Measurements from ENCODE around the gene UBAP2L.

UBAP2L gene, protein sequence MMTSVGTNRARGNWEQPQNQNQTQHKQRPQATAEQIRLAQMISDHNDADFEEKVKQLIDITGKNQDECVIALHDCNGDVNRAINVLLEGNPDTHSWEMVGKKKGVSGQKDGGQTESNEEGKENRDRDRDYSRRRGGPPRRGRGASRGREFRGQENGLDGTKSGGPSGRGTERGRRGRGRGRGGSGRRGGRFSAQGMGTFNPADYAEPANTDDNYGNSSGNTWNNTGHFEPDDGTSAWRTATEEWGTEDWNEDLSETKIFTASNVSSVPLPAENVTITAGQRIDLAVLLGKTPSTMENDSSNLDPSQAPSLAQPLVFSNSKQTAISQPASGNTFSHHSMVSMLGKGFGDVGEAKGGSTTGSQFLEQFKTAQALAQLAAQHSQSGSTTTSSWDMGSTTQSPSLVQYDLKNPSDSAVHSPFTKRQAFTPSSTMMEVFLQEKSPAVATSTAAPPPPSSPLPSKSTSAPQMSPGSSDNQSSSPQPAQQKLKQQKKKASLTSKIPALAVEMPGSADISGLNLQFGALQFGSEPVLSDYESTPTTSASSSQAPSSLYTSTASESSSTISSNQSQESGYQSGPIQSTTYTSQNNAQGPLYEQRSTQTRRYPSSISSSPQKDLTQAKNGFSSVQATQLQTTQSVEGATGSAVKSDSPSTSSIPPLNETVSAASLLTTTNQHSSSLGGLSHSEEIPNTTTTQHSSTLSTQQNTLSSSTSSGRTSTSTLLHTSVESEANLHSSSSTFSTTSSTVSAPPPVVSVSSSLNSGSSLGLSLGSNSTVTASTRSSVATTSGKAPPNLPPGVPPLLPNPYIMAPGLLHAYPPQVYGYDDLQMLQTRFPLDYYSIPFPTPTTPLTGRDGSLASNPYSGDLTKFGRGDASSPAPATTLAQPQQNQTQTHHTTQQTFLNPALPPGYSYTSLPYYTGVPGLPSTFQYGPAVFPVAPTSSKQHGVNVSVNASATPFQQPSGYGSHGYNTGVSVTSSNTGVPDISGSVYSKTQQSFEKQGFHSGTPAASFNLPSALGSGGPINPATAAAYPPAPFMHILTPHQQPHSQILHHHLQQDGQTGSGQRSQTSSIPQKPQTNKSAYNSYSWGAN

DNA sequence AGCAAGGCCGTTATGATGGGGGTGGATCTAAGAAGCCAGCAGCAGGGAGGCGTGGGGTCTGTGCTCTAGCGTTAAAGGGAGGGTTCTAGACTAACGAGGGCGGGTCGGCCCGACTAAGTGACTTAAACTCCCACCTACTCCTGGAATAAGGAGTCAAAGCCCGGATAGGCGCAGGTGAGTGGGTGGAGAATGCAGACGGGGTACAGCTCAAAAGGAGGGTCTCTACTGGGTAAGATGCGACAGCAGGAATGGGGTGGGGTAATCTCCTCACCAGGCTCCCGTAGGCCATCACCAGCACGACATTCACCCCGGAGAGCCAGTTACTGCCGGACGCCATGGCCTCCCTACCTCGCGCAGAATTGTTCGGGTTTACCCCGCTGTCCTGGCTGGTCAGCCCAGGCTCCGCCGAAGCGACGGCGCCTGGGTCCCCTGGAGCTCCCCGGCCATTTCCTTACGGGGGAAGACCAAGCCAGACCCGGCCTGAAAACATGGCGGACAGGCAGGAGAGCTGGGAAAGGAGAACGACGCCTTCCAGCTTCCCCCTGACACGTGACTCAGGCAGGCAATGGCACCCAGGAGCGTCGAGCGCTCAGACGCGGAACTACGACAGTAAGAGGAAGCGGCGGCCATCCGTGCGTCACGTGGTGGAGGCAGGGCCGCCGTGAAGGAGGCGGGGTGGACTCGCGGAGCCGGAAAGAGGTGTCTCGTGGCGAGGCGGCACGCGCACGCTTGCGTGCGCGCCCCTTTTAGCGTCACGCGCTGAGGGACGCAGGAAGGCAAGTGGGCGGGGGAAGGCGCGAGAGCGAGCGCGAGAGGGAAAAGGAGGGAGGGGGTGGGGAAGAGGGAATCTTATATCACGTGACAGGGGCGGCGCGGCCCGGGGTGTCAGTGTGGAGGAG lies at the start of gene UBAP2L:
Gene UBAP2L, plus strand, starts transcription at position 885 of the 899 bp plus-strand sequence. CDS start 4,169 bp downstream, outside the sequence.
- DNase-seq, result peak; percentile 98

DNA sequence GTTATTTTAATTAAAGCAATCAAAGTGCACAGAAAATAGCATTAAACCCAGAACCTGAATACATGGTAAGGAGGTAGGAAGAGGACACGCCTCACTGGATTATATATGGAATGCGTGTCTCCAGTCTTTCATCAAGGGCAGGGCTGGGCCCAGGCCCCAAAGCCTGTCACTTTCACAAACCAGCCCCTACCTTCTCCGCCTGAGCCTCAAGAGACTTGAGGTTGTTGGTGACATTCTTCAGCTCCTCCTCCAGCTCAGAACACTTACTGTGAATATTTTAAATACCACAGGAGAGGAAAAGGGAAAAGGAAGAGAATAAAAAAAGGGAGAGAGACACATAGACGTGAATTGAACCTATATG lies 49.6 kb upstream of the UBAP2L start:
- DNase-seq, result no peak

DNA sequence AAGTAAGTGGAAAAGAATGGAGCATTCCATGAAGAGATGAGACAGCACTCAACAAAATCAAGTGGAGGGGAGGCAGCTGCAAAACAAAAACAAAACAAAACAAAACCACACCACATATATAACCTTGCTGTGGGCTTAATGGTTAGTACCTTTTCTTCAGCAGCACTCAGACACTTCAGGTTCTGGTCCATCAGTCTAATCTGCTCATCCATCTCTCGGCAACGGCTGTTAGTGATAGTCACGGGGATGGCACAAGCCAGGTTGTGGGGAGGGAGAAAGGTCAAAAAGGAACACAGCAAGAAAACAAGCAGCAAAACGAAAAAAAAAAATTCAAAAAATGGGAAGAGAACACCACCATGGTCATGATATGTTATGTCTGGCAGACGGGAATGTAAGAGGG lies 48.9 kb upstream of the UBAP2L start:
- no peak for DNase-seq

DNA sequence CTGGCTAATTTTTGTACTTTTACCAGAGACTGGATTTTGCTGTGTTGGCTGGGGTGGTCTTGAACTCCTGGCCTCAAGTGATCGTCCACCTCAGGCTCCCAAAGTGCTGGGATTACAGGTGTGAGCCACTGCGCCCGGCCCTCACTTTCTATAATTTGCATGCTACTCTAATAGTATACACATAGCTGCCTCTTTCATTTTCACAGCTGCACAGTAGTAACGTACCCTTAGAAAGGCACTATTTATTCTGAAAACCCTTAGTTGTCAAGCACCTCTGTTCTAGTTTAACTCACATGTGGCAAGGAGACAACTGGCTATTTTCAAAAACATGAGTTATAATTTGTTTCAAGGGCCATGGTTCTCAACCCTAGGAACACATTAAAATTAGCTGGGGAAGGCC lies 46.1 kb upstream of the UBAP2L start:
- no peak for DNase-seq

DNA sequence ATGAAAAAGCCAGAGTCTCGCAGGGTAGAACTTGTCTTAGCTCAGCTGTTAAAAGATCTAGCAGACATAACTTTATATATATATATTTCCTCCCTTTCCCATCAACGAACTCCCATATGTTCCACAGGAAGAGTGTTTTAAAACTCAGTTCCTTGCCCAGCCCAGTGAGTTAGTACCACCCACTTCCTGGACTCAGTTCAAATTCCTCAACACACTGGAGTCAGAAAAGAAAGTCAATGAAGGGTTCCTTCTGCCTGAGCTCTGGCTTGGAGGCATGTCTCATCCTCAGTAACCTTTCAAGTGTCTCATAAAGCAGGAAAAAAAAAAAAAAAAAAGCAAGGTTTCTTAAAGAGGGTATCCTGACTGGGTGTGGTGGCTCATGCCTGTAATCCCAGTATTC lies 44.4 kb upstream of the UBAP2L start:
- DNase-seq, result no peak

DNA sequence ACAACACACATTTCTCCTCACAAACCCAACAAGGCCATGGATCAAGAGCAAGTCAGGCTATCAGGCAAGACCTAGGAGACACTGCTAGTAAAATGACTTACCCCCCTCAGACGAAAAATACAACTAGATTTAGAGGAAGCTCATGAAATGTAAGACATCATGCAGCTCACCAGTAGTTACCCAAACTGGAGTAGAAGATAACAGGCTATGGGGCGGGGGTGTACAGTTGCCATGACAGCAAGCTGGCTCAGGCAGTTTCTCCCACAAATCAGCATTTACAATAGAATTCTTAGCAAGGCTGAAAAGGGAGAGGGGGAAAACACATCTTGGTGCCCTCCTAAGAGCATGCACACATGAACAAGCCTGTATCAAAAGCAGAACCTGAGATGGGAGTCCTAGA lies 42.7 kb upstream of the UBAP2L start:
- DNase-seq, result peak; percentile 17

DNA sequence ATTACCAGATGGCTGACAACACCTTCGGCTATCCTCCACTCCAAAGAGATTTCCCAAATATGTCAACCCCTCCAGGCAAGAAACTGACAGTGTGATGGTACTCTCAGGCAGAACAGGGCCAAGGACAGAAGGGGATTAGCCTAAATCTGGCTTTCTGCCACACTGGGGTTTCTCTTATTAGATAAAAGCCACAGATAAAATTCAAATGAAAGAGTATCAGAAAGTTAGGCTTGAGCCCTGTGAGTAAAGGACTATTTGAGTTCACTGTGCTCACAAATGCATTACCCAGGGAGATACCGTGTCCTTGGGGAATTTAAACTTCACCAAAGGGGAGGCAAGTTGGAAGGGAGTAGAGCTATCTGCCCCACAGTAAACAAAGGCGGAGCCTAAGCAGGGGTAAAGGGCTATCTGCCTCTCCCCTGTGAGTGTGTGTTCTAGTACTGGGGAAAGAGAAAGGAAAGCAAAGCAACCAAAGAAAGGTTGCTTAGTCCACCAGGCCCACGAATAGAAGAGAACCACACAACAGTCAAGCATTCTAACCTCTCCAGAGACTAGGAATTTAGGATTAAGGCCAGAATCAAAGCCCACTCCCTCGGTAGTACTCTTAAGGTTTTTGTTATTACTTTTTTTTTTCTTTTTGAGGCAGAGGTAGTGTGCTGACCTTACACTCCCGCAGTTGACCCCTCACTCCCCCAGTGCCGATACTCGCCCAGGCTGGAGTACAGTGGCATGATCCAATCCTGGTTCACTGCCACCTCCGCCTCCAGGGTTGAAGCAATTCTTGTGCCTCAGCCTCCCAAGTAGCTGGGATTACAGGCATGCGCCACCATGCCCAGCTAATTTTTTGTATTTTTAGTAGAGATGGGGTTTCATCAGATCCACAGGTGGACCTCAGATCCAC lies 41.6 kb upstream of the UBAP2L start:
- DNase-seq, result no peak

DNA sequence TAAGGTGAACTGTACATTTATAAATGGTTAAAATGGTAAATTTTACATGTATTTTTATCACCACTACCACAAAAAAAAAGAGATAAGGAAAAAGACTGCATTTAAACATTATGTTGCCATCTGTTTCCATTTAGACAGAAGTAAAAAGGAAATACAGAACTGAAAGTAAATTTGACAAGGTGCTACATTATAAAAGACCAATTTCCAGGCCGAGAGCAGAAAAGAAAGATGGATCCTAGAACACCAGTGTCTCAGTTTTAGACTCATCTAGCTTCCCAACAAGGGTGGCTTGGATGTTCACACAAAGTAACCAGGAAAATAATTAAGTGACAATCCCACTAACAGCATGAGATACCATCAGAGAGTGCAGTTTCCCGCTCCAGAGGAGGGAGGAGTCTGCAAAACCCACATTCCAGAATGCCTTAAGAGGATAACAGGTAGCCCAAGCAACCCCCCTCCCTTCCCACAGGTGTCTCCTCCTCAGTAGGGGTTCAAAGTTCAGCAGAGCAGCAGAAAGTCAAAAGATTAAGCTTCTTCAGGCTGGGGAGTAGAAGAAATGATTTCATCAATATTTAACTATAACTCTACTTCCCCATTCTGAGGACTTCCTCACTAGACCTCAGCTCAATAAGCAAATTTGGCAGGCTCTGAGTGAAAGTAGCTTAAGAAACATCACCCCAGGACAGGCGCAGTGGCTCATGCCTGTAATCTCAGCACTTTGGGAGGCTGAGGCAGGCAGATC lies 40.6 kb upstream of the UBAP2L start:
- no peak for DNase-seq

DNA sequence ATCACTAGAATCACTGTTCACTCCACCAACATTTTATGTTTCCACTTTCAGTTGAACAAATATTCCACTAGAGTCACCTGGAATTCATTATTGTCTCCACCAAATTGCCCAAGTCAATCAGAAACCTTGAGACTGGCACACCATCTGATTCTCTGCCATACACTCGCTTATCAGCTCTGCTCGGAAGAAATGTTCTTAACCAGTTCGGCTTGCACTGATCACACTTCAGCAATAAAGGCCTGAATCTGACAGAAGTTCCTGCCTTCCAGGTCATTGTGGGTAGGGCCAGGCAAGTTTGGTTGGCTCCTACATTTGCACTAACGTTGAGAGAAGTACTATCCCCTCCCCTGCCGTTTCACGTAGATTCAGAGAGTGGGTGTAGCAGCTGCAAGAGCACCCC lies 38.8 kb upstream of the UBAP2L start:
- no peak for DNase-seq

DNA sequence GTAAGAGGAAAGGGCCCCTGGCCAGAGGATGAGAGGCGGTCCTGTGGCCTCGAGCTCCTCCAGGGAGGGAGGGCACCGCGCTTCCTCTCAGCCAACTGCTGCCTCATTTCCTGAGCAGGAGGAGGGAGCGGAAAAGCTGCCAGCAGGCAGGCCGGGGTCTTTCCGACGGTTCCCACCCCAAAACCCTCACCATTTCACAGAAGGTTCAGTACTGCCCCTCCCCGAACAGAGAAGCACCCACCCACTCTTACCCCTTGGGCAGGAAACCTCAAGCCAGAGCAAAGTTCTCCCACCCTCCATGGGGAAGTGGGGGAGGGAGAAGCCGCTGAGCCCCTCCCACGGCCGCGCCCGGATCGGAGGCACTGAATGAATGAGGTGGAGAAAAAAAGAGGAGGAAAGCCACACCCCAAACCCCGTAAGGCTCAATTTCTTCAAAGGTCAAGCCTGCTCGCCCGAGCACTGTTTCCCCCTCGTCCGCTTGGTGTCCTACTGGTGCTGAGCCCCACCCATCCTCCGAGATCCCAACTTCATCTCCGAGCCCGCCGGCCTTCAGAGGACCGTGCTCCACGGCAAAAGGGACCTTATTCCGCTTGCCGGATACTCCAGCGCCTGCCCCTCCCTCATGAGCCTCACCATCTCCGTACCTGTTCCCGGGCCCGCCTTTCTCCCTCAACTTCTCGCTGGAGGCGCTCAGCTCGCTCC lies 38.3 kb upstream of the UBAP2L start:
- peak; percentile 79 for DNase-seq

DNA sequence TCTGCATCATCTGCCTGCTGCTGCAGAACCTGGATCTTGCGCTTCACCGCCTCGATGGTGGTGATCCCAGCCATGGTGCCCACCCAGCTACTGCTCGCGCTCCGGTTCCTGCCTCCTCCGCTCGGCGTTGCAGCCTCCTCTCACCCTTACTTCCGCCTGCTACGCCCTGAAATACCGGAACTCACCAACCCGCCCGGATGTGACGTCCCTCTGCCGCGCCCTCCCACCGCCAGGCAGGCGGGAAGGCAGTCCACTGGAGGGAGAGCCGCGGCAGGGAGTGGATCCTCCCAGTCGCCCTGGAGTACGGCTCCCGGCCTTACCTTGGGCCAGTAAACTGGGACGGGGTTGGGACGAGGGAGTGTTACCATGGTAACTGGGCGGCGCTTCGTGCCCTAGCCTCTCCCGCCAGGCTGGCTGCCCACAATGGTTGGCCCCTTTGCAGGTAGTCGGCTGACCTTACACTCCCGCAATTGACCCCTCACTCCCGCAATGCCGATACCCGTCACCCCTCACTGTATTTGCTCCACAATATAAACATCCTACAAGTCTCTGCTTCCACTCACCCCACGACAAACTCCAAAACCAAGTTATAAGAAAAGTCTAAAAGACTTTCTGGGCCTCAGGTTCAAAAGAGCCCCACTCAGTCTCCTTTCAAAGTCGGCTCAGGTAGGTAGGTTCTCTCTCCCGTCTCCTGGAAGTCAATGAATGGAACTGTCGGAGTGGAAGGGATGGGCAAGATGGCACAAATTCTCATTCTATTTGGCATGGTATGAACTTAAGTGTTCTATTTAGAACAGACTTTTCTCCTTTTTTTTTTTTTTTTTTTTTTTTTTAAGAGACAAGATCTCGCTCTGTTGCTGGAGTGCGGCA lies 37.5 kb upstream of the UBAP2L start:
- peak; percentile 93 for DNase-seq

DNA sequence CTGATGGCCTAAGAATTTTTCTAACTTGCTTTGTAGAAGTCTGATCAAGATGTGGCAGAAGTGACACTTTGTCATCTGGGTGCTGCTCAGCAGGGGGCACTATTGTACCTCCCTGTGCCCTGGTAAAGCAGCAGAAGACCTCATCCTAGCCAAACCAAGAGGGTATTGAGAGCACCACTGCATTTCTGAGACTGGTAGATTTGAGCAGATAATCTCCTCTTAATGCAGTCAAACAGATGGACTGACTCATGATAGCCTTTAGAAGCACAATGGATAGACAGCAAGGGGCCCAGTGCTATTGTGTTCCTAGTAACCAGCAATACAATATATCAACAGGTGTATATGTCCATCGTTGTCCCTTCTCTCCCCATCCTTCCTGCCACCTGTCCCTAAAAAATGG lies 34.6 kb upstream of the UBAP2L start:
- DNase-seq, result peak; percentile 54

DNA sequence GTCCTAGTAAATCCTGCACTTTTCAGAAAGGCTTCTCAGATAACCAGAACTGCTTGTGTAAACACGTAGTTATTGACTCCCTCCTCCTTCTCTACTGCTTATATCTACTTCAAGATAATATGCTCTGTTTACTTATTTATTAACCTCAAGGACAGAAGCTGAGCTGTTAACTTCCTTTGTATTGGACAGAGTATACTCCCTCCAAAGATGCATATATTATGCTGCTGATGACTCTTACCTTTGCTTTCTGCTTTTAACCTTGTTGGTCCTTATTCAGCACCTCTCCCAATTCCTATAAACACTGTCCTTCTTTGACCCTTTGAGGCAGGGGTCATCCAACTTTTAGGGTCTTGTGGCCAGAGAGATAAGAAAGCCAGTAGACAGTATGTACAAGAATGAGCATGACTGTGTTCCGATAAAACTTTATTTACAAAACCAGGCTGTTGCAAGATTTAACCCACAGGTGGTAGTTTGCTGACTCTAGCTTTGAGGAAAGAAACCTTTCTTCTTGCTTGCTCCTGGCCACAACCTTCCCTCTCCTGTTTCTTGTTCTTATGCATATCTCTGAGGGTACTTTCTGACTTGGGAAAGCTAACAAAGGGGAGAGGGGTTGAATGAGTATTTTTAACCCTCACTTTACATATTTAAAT lies 33.8 kb upstream of the UBAP2L start:
- no peak for DNase-seq

DNA sequence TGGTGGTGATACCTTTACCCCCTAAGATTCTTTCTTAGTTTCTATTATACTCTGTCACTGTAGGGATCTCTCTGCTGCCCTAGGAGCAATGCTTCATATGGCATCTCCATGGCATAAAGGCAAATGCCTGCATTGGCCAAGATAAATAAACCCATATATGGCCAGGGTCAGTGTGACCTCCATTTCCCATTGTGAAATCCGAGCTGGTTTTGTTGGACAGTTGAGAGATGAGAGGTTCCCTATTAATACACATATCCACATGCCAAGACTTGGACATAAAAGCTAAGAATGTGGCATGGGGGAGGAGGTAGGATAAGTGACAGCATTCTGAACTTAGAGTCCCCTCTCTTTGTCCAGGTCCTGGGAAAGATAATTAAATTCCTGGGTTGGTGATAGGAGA lies 30.2 kb upstream of the UBAP2L start:
- no peak for DNase-seq

DNA sequence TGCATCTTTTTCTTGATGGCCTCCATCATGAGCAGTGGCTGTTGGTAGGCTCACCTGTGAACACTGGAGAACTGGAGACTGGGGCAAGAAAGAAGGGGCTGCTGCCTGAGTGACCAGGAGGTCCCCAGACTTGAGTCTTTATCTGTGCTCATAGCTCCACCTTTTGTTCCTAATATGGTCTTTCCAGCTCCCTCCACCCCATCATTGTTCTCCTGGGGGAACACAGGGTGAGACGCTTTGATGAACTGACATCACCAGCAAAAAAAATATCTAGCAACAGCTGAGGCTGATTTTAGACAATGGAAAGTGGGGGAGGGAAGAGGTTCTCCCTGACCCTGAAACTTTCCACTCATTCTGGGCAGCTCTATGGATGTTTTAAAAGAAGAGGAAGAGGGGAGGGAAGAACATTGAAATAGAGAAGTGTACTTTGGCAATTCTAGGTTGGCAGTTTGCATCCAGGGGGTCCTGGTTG lies 28.7 kb upstream of the UBAP2L start, which contains the start of gene TPM3:
Gene TPM3, minus strand, starts transcription at position 111 of the 472 bp plus-strand sequence. Its CDS starts 82 bp downstream, at position 29.
- DNase-seq, result no peak

DNA sequence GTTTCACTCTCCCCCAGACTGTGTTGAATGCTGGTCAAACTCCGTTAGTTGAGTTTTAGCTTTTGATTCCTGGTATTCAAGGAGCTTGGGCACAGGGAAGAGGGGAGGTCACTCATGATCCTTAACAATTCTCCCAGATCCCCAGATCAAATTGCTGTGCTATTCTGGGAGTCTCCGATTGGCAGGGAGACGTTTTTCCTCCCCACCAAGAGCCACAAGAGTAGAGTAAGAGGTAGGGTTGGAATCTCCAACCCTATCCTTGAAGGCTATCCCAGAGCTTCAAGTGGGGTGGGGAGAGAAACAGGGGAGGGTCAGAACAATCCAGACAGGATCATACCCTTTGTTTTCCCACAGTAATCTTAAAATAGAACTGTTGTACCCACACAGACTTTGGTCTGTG lies 28.3 kb upstream of the UBAP2L start:
- DNase-seq, result no peak

DNA sequence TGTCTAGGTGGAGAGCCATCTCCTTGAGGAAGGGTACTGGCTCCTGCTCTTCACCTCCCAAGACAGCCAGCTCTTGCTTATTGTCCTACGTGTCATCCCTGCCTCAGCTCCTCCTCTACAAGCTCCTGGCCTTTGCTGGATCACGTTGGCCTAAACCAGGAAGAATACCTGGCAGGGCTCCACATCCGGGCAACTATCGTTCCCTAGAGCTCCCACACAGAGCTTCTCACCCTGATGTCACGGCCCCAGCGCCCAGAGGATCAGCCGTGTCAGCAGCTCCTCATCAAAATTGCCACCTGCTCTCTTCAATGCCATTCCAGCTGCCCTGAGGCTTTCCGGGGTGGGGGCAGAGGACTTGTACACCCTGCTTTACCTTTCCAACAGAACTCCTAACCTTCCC lies 26.9 kb upstream of the UBAP2L start:
- no peak for DNase-seq

Measured in stimulated activated naive CD4-positive, alpha-beta T cell treated with Interleukin-2 at 50 U/mL for 16 hours (primary cell).